ENCODE results near the gene DVL3.

The DVL3 gene

GRCh38 chr3:184175506-184175905 lies 20.3 kb downstream of the DVL3 start:
- TF ChIP-seq CTCF (IDR thresholded peaks at IDR 0.05; ENCODE audit: insufficient read depth, low read length, poor library complexity, severe bottlenecking): no peak
- Histone ChIP-seq H3K36me3 (ENCODE audit: control insufficient read depth, insufficient read depth, low read length) (peaks cover 35% of the 10 kb centered on the region), H3K4me3 (replicated peaks; ENCODE audit: low read depth, low read length) (peak overlapping the region; percentile 82), H3K27me3 (replicated peaks; ENCODE audit: control insufficient read depth, insufficient read depth, low read length) (no peaks in the 10 kb centered on the region)
- no peak for DNase-seq (ENCODE audit: extremely low read depth, insufficient read length)

GRCh38 chr3:184175981-184176376 lies 20.8 kb downstream of the DVL3 start:
- DNase-seq (ENCODE audit: extremely low read depth, insufficient read length): no peak
- TF ChIP-seq CTCF (IDR thresholded peaks at IDR 0.05; ENCODE audit: insufficient read depth, low read length, poor library complexity, severe bottlenecking): no peak
- no peaks in the 10 kb centered on the region for H3K27me3 ChIP-seq (replicated peaks; ENCODE audit: control insufficient read depth, insufficient read depth, low read length)
- H3K36me3 ChIP-seq (ENCODE audit: control insufficient read depth, insufficient read depth, low read length): peaks cover 40% of the 10 kb centered on the region
- H3K4me3 ChIP-seq (replicated peaks; ENCODE audit: low read depth, low read length): peak overlapping the region; percentile 82

DNA sequence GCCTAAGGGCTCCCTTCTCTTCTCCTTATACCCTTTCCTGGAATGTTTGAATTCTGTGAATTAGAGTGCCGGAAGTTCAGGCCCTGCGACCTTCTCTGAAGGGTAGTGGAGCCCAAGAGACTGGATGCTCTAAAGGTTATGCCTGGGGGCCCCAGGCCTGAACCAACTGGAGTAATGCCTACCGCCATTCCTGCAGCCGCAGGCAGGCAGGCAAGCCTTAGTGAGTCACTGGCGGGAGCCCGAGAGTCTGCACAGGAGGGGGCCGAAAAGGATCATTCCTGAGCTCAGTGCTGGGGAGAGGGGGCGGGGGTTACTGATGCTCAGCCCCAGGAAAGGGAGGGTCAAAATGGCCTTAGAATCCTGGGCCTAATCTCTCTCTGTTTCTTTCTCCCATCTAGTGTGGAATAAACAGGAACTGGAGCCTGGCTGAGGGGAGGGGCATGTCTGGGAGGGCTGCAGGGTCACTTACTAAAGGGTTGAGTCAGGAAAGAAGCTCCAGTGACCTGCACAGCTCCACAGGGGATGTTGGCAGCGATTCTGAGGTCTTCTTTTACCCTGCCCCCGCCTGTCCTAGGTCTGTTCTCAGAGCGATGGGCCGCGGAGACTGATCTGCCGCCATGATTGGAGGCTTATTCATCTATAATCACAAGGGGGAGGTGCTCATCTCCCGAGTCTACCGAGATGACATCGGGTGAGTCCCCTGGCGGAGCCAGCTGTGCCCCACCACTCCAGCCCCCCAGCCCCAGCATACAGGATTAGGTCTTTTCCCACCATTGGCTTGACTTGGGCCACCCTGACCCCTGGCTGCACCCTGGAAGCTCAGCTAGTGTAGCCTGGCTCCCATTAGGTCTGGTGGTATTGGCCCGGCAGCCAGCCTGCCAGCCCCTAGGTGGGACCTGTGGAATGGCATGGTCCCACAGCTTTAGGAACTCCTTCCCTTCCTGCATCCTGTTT lies 21.5 kb downstream of the DVL3 start:
- H3K36me3 ChIP-seq (ENCODE audit: control insufficient read depth, insufficient read depth, low read length): peaks cover 41% of the 10 kb centered on the region
- peak overlapping the region; percentile 82 for H3K4me3 ChIP-seq (replicated peaks; ENCODE audit: low read depth, low read length)
- no peak for TF ChIP-seq CTCF (IDR thresholded peaks at IDR 0.05; ENCODE audit: insufficient read depth, low read length, poor library complexity, severe bottlenecking)
- H3K27me3 ChIP-seq (replicated peaks; ENCODE audit: control insufficient read depth, insufficient read depth, low read length): no peaks in the 10 kb centered on the region
- DNase-seq (ENCODE audit: extremely low read depth, insufficient read length): no peak

GRCh38 chr3:184177331-184177731 lies 22.2 kb downstream of the DVL3 start:
- H3K4me3 ChIP-seq (replicated peaks; ENCODE audit: low read depth, low read length): no peak overlapping the region

DNA sequence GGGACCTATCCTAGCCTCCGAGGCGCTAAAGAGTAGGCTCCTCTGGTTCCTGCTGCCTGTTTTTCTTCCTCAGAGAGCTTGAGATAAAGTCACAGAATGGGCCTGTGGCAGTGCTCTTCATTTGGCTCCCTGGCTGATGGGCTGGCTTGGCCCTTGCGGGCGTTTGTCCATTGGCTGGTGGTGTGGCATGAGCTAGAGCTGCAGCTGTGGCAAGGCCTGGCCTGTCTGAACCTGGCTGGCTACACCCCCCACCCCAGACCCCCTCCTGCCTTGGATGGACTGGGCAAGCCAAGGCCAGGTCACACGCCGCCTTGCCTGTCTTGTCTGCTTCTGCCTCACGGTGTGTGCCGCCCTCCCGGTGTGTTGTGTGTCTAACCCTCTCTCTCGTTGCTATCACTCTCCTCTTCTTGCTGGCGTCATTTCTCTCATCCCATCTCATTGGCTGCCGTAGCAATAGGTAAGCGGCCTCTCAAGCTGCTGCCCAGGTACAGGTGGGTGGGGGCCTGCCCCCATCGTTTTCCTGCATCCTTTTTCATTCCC lies 22.7 kb downstream of the DVL3 start:
- H3K36me3 ChIP-seq (ENCODE audit: control insufficient read depth, insufficient read depth, low read length): peaks cover 46% of the 10 kb centered on the region
- no peaks in the 10 kb centered on the region for H3K27me3 ChIP-seq (replicated peaks; ENCODE audit: control insufficient read depth, insufficient read depth, low read length)
- no peak for TF ChIP-seq CTCF (IDR thresholded peaks at IDR 0.05; ENCODE audit: insufficient read depth, low read length, poor library complexity, severe bottlenecking)
- H3K4me3 ChIP-seq (replicated peaks; ENCODE audit: low read depth, low read length): no peak overlapping the region
- no peak for DNase-seq (ENCODE audit: extremely low read depth, insufficient read length)

More at GRCh38 chr3:184177331-184177731, 22.2 kb downstream of the DVL3 start:
- H3K36me3 ChIP-seq (ENCODE audit: control insufficient read depth, insufficient read depth, low read length): peaks cover 44% of the 10 kb centered on the region
- H3K27me3 ChIP-seq (replicated peaks; ENCODE audit: control insufficient read depth, insufficient read depth, low read length): no peaks in the 10 kb centered on the region
- DNase-seq (ENCODE audit: extremely low read depth, insufficient read length): no peak
- no peak for TF ChIP-seq CTCF (IDR thresholded peaks at IDR 0.05; ENCODE audit: insufficient read depth, low read length, poor library complexity, severe bottlenecking)
